Measurements from ENCODE around the gene HSPA9. TPM values are rescaled to one million over a fixed set of nuclear protein-coding genes. Genes with fewer than 3 reads are reported as not detected.

The HSPA9 gene
- polyA plus RNA-seq, 1 donor (not counting 4 experiments of a cell fraction or from before 2014, with no cell fraction given), result 195 TPM

DNA sequence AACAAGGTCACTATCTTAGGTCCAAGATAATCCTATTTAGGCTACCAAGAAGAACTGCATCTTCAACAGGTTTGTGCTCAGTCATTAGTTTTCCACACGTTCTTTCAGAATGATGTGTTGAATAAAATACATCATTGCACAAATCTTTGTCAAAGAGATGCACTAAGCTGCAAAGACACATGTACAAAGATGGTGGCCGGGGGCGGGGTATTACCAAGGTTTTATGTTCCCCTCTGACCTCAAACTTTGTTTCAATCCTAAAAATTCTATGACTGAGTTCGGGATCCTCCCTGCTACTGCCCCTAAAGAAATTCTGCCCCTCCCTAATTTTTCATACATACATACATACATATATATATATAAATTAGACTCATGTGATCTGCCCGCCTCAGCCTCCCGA, 14.2 kb downstream of the HSPA9 start:
- Histone ChIP-seq H3K9me1 (ENCODE audit: control insufficient read depth, extremely low read depth, insufficient read depth, low read length) (no peaks in the 10 kb centered on the region), H3K9me3 (ENCODE audit: control insufficient read depth, low read depth, low read length) (no peaks in the 10 kb centered on the region), H2AFZ (ENCODE audit: control insufficient read depth, low read length) (no peak overlapping the region), H3K79me2 (ENCODE audit: control insufficient read depth, insufficient read depth, low read length) (peaks cover 49% of the 10 kb centered on the region), H3K4me1 (ENCODE audit: control insufficient read depth, extremely low read depth, insufficient read depth, low read length) (no peaks in the 10 kb centered on the region), H3K4me3 (ENCODE audit: control insufficient read depth in 2 of 3, extremely low read depth in 1 of 3, insufficient read depth in 2 of 3, low read depth in 1 of 3, low read length in 3 of 3) (no peak overlapping the region), H3K27me3 (ENCODE audit: control insufficient read depth, extremely low read depth, insufficient read depth, low read length) (no peaks in the 10 kb centered on the region), H3K9ac (ENCODE audit: control insufficient read depth, extremely low read depth, insufficient read depth, low read length) (no peak overlapping the region), H3K36me3 (ENCODE audit: control insufficient read depth in 2 of 2, extremely low read depth in 1 of 2, insufficient read depth in 2 of 2, low read length in 2 of 2) (peaks cover 48 to 65% of the 10 kb centered on the region in 2 experiments), H3K4me2 (ENCODE audit: control insufficient read depth, extremely low read depth, insufficient read depth, low read depth, low read length) (no peak overlapping the region), H4K20me1 (ENCODE audit: control insufficient read depth, extremely low read depth, insufficient read depth, low read length) (peaks cover 27% of the 10 kb centered on the region), H3K27ac (ENCODE audit: control insufficient read depth, insufficient read depth, low read length) (no peak overlapping the region)
- TF ChIP-seq CTCF (optimal IDR thresholded peaks at IDR 0.05 in 1 of 3, IDR thresholded peaks at IDR 0.05 in 1 of 3, conservative IDR thresholded peaks at IDR 0.05 in 1 of 3; ENCODE audit: extremely low read depth in 1 of 3, insufficient read depth in 2 of 3, low read length in 3 of 3), result no peak
- TF ChIP-seq EZH2 (IDR thresholded peaks at IDR 0.05; ENCODE audit: low read length), result no peak
- DNase-seq (ENCODE audit: low read depth, low spot score) (no peak), FAIRE-seq (no peak)
- dilution Hi-C loops (cut with MboI; ENCODE audit: extremely low pct_ligation_motif_present, low sequenced_read_pairs), result no loop called here

- peaks cover 46 to 60% of the 10 kb centered on the region in 2 experiments for H3K36me3 ChIP-seq (ENCODE audit: control insufficient read depth in 2 of 2, extremely low read depth in 1 of 2, insufficient read depth in 2 of 2, low read length in 2 of 2)
- H3K4me3 ChIP-seq (ENCODE audit: control insufficient read depth in 2 of 3, extremely low read depth in 1 of 3, insufficient read depth in 2 of 3, low read depth in 1 of 3, low read length in 3 of 3), result no peak overlapping the region
- H3K4me1 ChIP-seq (ENCODE audit: control insufficient read depth, extremely low read depth, insufficient read depth, low read length), result no peaks in the 10 kb centered on the region
- H3K27ac ChIP-seq (ENCODE audit: control insufficient read depth, insufficient read depth, low read length), result no peak overlapping the region
- H2AFZ ChIP-seq (ENCODE audit: control insufficient read depth, low read length), result no peak overlapping the region
- H3K9me1 ChIP-seq (ENCODE audit: control insufficient read depth, extremely low read depth, insufficient read depth, low read length), result no peaks in the 10 kb centered on the region
- H3K27me3 ChIP-seq (ENCODE audit: control insufficient read depth, extremely low read depth, insufficient read depth, low read length), result no peaks in the 10 kb centered on the region
- no peak for TF ChIP-seq CTCF (optimal IDR thresholded peaks at IDR 0.05 in 1 of 3, IDR thresholded peaks at IDR 0.05 in 1 of 3, conservative IDR thresholded peaks at IDR 0.05 in 1 of 3; ENCODE audit: extremely low read depth in 1 of 3, insufficient read depth in 2 of 3, low read length in 3 of 3)
- TF ChIP-seq EZH2 (IDR thresholded peaks at IDR 0.05; ENCODE audit: low read length), result no peak
- FAIRE-seq (no peak), DNase-seq (ENCODE audit: low read depth, low spot score) (no peak)
- peaks cover 27% of the 10 kb centered on the region for H4K20me1 ChIP-seq (ENCODE audit: control insufficient read depth, extremely low read depth, insufficient read depth, low read length)
- H3K9ac ChIP-seq (ENCODE audit: control insufficient read depth, extremely low read depth, insufficient read depth, low read length), result no peak overlapping the region
- H3K9me3 ChIP-seq (ENCODE audit: control insufficient read depth, low read depth, low read length), result no peaks in the 10 kb centered on the region
- H3K4me2 ChIP-seq (ENCODE audit: control insufficient read depth, extremely low read depth, insufficient read depth, low read depth, low read length), result no peak overlapping the region
- peaks cover 42% of the 10 kb centered on the region for H3K79me2 ChIP-seq (ENCODE audit: control insufficient read depth, insufficient read depth, low read length)
- dilution Hi-C loops (cut with MboI; ENCODE audit: extremely low pct_ligation_motif_present, low sequenced_read_pairs), result no loop called here
Measured at GRCh38 chr5:138559937-138560336, 15.3 kb downstream of the HSPA9 start.
